Gastroesophageal sphincter (tissue), 4 donors: ENCODE data around the gene CHCHD6. TPM values are rescaled to one million over a fixed set of nuclear protein-coding genes. Genes with fewer than 3 reads are reported as not detected.

Experiments
- ATAC-seq: fragments of 150-250 bp; one replicate; pipeline ENCODE4 v1.9.1; 2016; ENCODE audit warnings: mild to moderate bottlenecking, moderate library complexity
- H3K27ac ChIP-seq, 4 donors: fragments of 200-600 bp; sonication (generic) in 3 of 4; 1 replicate in 3 of 4; 2 replicates in 1 of 4; pipeline ENCODE4 v1.5.1; 2016 to 2019
- H3K27me3 ChIP-seq: fragments of 200-600 bp; sonication (generic); one replicate; pipeline ENCODE4 v1.5.1; 2019
- H3K36me3 ChIP-seq, 2 donors: fragments of 200-600 bp; sonication (generic); one replicate each; pipeline ENCODE4 v1.5.1; 2019; ENCODE audit warnings: control low read depth in 1 of 2
- H3K4me1 ChIP-seq, 3 donors: fragments of 200-600 bp; sonication (generic); 1 replicate in 2 of 3; 2 replicates in 1 of 3; pipeline ENCODE4 v1.5.1; 2016 to 2019; ENCODE audit warnings: control low read depth in 2 of 3
- H3K4me3 ChIP-seq, 2 donors: fragments of 200-600 bp; sonication (generic); one replicate each; pipeline ENCODE4 v1.5.1; 2019; ENCODE audit warnings: mild to moderate bottlenecking in 1 of 2, moderate library complexity in 1 of 2
- H3K9me3 ChIP-seq, 3 donors: fragments of 200-600 bp; sonication (generic); one replicate each; pipeline ENCODE4 v1.5.1; 2017 to 2019; ENCODE audit warnings: control low read depth in 2 of 3
- EP300 ChIP-seq: sonication (generic); formaldehyde crosslinking; IDR thresholded peaks from one replicate; pipeline ENCODE4 v1.6.1; 2017; ENCODE audit warnings: antibody characterized with exemption, mild to moderate bottlenecking
- POLR2A ChIP-seq, 2 donors: fragments of 450-650 bp; IDR thresholded peaks; one replicate each; pipeline ENCODE4 v1.6.1; 2017; ENCODE audit warnings: antibody characterized with exemption in 2 of 2, mild to moderate bottlenecking in 2 of 2, moderate library complexity in 1 of 2
- POLR2AphosphoS5 ChIP-seq: sonication (generic); formaldehyde crosslinking; IDR thresholded peaks from one replicate; pipeline ENCODE4 v1.6.1; 2017; ENCODE audit warnings: antibody characterized with exemption
- WGBS, 2 donors: methylation state at CpG; one replicate each; pipeline ENCODE4 v1.1.5; 2018; ENCODE audit warnings: low coverage in 1 of 2; 5-methylcytosine and 5-hydroxymethylcytosine counted together
- total RNA-seq, 4 donors: library from RNA; depleted of rRNA; stranded (reverse); fragments of >200 nt; gene quantifications; one replicate each; pipeline ENCODE4 v1.1.0, GENCODE V29; 2016
- TF ChIP-seq, protein P1 (sequence below), 4 experiments: fragments of 200-600 bp in 2 of 4; fragments of 450-650 bp in 2 of 4; sonication (generic) in 1 of 4; IDR thresholded peaks; one replicate each; pipeline ENCODE4 v1.5.1; 2017 to 2019; ENCODE audit warnings: antibody characterized with exemption in 4 of 4, mild to moderate bottlenecking in 2 of 4, moderate library complexity in 2 of 4

Gene CHCHD6
- total RNA-seq, 4 donors from 2014 or later = 8.5 to 37.2 (median 15.2) TPM

DNA sequence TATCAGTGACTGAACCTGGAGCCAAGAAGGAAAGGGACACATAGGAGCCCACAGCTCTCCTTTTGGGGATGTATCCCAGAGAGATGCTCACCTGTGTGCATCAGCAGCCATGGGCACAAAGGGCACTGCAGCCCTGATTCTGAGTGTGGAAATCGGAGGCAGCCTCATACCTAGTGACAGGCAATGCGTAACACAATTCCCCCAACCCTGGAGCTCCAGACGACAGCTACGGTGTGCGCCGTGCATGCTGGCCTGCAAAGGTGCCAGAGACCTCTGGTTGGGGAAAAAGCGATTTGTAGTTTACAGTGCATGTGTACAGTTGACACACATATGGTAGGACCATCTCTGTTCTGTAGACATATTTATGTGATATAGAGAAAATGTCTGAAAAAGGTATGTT, 219.9 kb downstream of the CHCHD6 start:
- ATAC-seq = no peak
- no peaks in the 10 kb centered on the region for H3K9me3 ChIP-seq
- H3K4me3 ChIP-seq = no peak overlapping the region
- no peaks in the 10 kb centered on the region for H3K27me3 ChIP-seq
- 82 to 95% methylated on average over 2 to 5 of the region's 7 CpGs for WGBS, 2 donors
- H3K4me1 ChIP-seq = peaks cover 0 to 27% (median 10%) of the 10 kb centered on the region in 3 donors
- no peak overlapping the region for H3K27ac ChIP-seq
- H3K36me3 ChIP-seq = no peaks in the 10 kb centered on the region
- no peak for TF ChIP-seq POLR2A (IDR thresholded peaks at IDR 0.05)
- TF ChIP-seq, protein P1, sequence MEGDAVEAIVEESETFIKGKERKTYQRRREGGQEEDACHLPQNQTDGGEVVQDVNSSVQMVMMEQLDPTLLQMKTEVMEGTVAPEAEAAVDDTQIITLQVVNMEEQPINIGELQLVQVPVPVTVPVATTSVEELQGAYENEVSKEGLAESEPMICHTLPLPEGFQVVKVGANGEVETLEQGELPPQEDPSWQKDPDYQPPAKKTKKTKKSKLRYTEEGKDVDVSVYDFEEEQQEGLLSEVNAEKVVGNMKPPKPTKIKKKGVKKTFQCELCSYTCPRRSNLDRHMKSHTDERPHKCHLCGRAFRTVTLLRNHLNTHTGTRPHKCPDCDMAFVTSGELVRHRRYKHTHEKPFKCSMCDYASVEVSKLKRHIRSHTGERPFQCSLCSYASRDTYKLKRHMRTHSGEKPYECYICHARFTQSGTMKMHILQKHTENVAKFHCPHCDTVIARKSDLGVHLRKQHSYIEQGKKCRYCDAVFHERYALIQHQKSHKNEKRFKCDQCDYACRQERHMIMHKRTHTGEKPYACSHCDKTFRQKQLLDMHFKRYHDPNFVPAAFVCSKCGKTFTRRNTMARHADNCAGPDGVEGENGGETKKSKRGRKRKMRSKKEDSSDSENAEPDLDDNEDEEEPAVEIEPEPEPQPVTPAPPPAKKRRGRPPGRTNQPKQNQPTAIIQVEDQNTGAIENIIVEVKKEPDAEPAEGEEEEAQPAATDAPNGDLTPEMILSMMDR (IDR thresholded peaks at IDR 0.05) = no peak
- TF ChIP-seq POLR2AphosphoS5 = no peak
- TF ChIP-seq EP300 = no peak

DNA sequence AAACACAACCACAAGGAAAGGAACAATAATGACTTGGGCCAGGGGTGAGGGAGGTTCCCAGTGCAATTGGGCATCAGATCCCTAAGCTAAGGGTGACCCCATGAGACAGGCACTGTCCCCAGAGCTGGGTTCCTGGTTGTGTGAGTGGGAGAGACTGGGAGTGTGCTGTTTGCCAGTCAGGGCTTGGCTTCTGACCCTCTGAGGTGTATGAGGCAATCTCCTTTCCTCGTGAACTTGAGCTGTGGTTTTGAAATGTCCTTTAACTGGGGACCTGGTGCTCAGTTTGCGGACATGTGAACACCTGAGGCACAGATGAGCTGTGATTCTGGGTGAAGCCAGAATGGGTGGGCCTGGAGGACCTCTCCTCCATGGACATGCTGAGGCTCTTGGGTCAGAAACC, 220.4 kb downstream of the CHCHD6 start:
- no peak overlapping the region for H3K4me3 ChIP-seq
- H3K4me1 ChIP-seq = peaks cover 0 to 27% (median 10%) of the 10 kb centered on the region in 3 donors
- 100% methylated on average over 1 of the region's 2 CpGs; no CpG with 5 or more reads in 1 of the 2 donors for WGBS, 2 donors
- H3K9me3 ChIP-seq = no peaks in the 10 kb centered on the region
- H3K36me3 ChIP-seq = no peaks in the 10 kb centered on the region
- no peak for TF ChIP-seq POLR2A (IDR thresholded peaks at IDR 0.05)
- no peak for TF ChIP-seq EP300
- no peak for TF ChIP-seq POLR2AphosphoS5
- TF ChIP-seq, protein P1 (IDR thresholded peaks at IDR 0.05) = no peak
- no peak overlapping the region for H3K27ac ChIP-seq
- no peak for ATAC-seq
- no peaks in the 10 kb centered on the region for H3K27me3 ChIP-seq

DNA sequence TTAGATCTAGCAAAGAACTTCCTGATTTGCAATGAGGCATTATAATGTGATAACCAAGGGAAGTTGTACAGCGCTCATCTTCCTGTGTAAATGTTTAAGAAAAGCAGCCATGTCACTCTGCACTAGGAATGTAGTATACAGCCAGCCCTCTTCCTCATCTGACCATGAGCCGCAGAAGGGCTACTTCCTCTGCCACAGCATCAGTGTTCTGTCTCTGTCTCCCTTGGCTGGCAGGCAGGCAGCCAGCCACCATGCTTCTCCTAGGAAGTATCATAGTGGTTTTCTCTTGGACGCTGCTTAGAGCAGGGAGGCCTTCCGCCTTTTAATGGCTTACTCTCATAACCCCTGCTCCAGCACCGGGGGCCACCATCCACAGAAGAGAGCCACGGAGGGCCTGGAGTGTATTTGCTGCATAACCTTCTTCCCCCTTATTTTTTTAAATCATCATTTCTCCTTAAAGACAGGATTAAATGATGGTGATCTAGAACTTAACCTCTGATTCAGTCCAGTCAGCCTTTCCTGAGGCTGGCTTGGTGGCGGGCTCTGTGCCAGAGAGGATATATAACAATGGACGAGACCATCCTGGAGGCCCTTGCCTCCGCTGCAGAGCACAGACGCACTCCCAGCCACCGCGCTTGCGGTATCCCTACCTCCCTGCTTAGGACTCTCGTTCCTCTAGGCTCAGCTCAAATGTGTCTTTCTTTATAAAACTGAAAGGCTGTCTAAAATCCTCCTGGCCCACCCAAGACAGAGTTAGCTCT, 221.6 kb downstream of the CHCHD6 start:
- WGBS, 2 donors = 65 to 72% methylated on average over 6 to 13 of the region's 14 CpGs
- Histone ChIP-seq H3K4me3 (no peak overlapping the region), H3K4me1 (peaks cover 0 to 27% (median 10%) of the 10 kb centered on the region in 3 donors), H3K27ac (no peak overlapping the region), H3K36me3 (no peaks in the 10 kb centered on the region), H3K9me3 (no peaks in the 10 kb centered on the region), H3K27me3 (no peaks in the 10 kb centered on the region)
- TF ChIP-seq, protein P1 (IDR thresholded peaks at IDR 0.05) = no peak
- TF ChIP-seq POLR2AphosphoS5 (no peak), EP300 (no peak), POLR2A (IDR thresholded peaks at IDR 0.05) (no peak)
- ATAC-seq = no peak

DNA sequence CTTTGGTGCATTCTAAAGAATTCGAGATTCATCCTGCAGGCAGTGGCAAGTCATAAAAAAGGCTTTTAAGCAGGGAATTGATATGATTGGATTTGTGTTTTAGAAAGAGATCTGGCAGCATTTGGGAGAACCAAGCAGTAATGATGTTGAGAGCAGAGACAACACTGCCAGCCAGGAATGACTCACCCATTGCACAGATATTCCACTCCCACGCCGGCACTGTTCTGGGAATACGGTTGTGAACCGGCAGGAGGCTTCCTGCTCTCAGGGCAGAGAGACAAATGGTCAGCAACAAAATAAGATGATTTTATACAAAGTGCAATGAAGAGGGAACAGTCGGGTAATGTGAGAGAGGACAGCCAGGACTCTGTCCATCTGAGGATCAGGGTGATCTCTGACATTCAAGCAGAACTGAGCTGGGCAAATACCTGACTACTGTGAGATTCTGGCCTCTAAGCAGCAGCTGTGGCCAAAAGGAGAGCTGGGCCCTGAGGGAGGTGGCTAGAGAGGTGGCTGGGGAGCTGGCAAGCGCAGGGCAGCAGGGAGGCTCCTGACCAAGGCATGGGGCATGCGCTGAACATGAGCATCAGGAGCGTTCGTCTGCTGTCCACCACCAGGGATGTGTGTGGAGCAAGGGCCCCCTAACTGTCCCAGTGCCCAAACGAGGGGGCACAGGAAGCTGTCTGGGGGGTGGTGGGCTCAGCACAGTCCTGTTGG, 222.8 kb downstream of the CHCHD6 start:
- no peaks in the 10 kb centered on the region for H3K27me3 ChIP-seq
- no peaks in the 10 kb centered on the region for H3K36me3 ChIP-seq
- WGBS, 2 donors = 19 to 43% methylated on average over 6 to 7 of the region's 11 CpGs
- H3K27ac ChIP-seq = peak overlapping the region in 3 of 4 donors; percentile 28 to 66 (median 58)
- TF ChIP-seq, protein P1 (IDR thresholded peaks at IDR 0.05) = peak in 2 of 4 experiments; percentile 14 to 32
- TF ChIP-seq EP300 (no peak), POLR2A (IDR thresholded peaks at IDR 0.05) (no peak), POLR2AphosphoS5 (peak; percentile 55)
- H3K9me3 ChIP-seq = no peaks in the 10 kb centered on the region
- ATAC-seq = peak; percentile 90
- peaks cover 0 to 31% (median 10%) of the 10 kb centered on the region in 3 donors for H3K4me1 ChIP-seq
- no peak overlapping the region for H3K4me3 ChIP-seq
